ENCODE data around the gene TECPR1.

DNA sequence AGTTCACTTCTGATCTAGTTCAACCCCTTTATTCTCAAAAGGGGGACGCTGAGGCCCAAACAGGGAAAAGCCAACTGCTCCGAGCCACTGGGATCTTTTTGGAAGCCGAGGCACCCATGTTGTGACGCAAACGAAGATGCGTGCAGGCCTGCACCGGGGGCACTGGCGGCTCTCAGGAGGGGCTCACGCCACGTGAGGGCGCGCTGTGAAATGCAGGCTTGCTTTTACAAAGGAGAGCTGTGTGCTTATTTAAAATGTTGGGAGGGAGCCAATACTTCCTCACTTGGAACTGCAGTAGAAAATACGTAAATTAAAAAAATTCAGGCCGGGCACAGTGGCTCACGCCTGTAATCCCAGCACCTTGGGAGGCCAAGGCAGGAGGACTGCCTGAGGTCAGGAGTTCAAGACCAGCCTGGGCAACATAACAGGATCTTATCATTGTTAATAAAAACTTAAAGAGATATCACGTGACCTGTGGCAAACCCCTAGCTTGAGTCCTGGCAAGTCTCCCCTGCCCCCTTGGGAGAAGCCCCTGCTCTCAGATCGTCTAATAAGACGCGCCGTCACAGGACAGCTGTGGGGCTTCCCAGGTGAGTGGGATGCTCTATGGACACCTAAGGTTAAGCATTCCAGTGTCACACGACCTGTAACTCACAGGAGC is 45.7 kb upstream of the TECPR1 start:
- no peak for TF ChIP-seq POLR2A (IDR thresholded peaks at IDR 0.05; ENCODE audit: low read depth, low read length)
- no peak for TF ChIP-seq EZH2 (IDR thresholded peaks at IDR 0.05; ENCODE audit: borderline replicate concordance, low read depth, low read length, severe bottlenecking)
- no peak for TF ChIP-seq CTCF (IDR thresholded peaks at IDR 0.05; ENCODE audit: extremely low read depth in 1 of 2, insufficient read depth in 1 of 2, low read depth in 1 of 2, low read length in 2 of 2)
- no peak for TF ChIP-seq GATA2 (IDR thresholded peaks at IDR 0.05; ENCODE audit: insufficient read depth, insufficient read length, low read depth, low read length)
- TF ChIP-seq MAX (IDR thresholded peaks at IDR 0.05; ENCODE audit: insufficient read depth, insufficient read length) = no peak
- TF ChIP-seq JUN (IDR thresholded peaks at IDR 0.05; ENCODE audit: borderline replicate concordance, insufficient read depth, insufficient read length, low read depth) = no peak
